H1 (cell line): ENCODE data around the gene CDC42EP5. TPM values are rescaled to one million over a fixed set of nuclear protein-coding genes. Genes with fewer than 3 reads are reported as not detected.

Source experiments
- BACH1 ChIP-seq: IDR thresholded peaks from 2 replicates; pipeline ENCODE4 v1.6.1; 2012; ENCODE audit warnings: low read length, improper control_type of control experiment
- CBX8 ChIP-seq: fragments of 300-800, 300-1000 bp; sonication (generic); IDR thresholded peaks from 2 replicates; pipeline ENCODE4 v1.7.1; 2016; ENCODE audit warnings: low read depth, low read length, borderline replicate concordance
- USF2 ChIP-seq: IDR thresholded peaks from 2 replicates; pipeline ENCODE4 v1.6.1; 2011; ENCODE audit warnings: low read length, improper control_type of control experiment
- polyA plus RNA-seq, 7 experiments: library from polyadenylated mRNA; depleted of rRNA in 3 of 7; stranded (reverse) in 5 of 7; unstranded in 2 of 7; fragments of >200 nt in 5 of 7; fragments of 200-250 nt in 2 of 7; gene quantifications; 1 replicate in 5 of 7; 2 replicates in 1 of 7; 4 replicates in 1 of 7; pipeline versions ENCODE4 v1.2.1 to v1.2.3, GENCODE V29; 2011 to 2013; ENCODE audit warnings: missing spikeins in 2 of 7, mixed read lengths in 2 of 7
- total RNA-seq: library from RNA; stranded (reverse); fragmentation: NEBNext Ultra II Directional; extraction: Animal tissue kit (Norgen Biotek cat#: 25700); gene quantifications from 2 replicates; pipeline ENCODE4 v1.2.1, GENCODE V29; 2021
- TF ChIP-seq, protein P1 (sequence below): IDR thresholded peaks from 2 replicates; pipeline ENCODE4 v1.6.1; 2012; ENCODE audit warnings: inconsistent platforms
- TF ChIP-seq, protein P2 (sequence below): IDR thresholded peaks from 2 replicates; pipeline ENCODE4 v1.6.1; 2012; ENCODE audit warnings: inconsistent platforms

CDC42EP5 gene
- total and polyA plus RNA-seq, 2 of the 8 experiments (the other 6 are each of a cell fraction or from before 2014, with no cell fraction given) = 1.8 to 2.1 TPM

GRCh38 chr19:54489766-54490165, 16.7 kb upstream of the CDC42EP5 start (continued):
- TF ChIP-seq CBX8 (no peak), USF2 (no peak), BACH1 (no peak)
- TF ChIP-seq, protein P1, sequence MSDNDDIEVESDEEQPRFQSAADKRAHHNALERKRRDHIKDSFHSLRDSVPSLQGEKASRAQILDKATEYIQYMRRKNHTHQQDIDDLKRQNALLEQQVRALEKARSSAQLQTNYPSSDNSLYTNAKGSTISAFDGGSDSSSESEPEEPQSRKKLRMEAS = no peak
- TF ChIP-seq, protein P2, sequence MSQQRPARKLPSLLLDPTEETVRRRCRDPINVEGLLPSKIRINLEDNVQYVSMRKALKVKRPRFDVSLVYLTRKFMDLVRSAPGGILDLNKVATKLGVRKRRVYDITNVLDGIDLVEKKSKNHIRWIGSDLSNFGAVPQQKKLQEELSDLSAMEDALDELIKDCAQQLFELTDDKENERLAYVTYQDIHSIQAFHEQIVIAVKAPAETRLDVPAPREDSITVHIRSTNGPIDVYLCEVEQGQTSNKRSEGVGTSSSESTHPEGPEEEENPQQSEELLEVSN = no peak
